ENCODE results near the gene NHERF2. TPM values are rescaled to one million over a fixed set of nuclear protein-coding genes. Genes with fewer than 3 reads are reported as not detected.

NHERF2 gene
- total and polyA plus RNA-seq, 9 of the 15 experiments (the other 6 are each of a cell fraction or from before 2014, with no cell fraction given), result 0.15 to 42.0 (median 12.5) TPM

- Histone ChIP-seq H3K4me3 (no peak overlapping the region), H3K4me1 (replicated peaks in 1 of 2; ENCODE audit: control insufficient read depth in 2 of 2, insufficient read depth in 2 of 2, low read length in 2 of 2) (peaks cover under 1 to 84% of the 10 kb centered on the region in 2 experiments; a peak in 3 of 5 replicates), H3K9me3 (replicated peaks; ENCODE audit: control insufficient read depth, insufficient read depth, low read depth, low read length) (no peaks in the 10 kb centered on the region), H3K4me2 (ENCODE audit: insufficient read depth, low read length) (no peak overlapping the region), H3K27ac (ENCODE audit: extremely low read depth, low read depth, low read length) (no peak overlapping the region), H2AFZ (ENCODE audit: low read depth, low read length) (no peak overlapping the region), H3K79me2 (ENCODE audit: control insufficient read depth, insufficient read depth, low read length) (peaks cover 16% of the 10 kb centered on the region), H3K9me1 (ENCODE audit: control insufficient read depth, insufficient read depth, low read length) (no peaks in the 10 kb centered on the region), H3K9ac (ENCODE audit: insufficient read depth in 1 of 2, low read depth in 2 of 2, low read length in 2 of 2) (no peak overlapping the region), H4K20me1 (replicated peaks; ENCODE audit: control insufficient read depth, insufficient read depth, low read length) (no peaks in the 10 kb centered on the region), H3K36me3 (ENCODE audit: control insufficient read depth, insufficient read depth, low read length) (peaks cover 62% of the 10 kb centered on the region; the same call in 2 of the 3 replicates), H3K27me3 (ENCODE audit: control insufficient read depth in 2 of 2, insufficient read depth in 2 of 2, low read length in 2 of 2) (no peaks in the 10 kb centered on the region)
- in situ Hi-C loops (cut with MboI) (no loop called here), intact Hi-C loops (cut with micrococcal nuclease) (no loop called here)
- no peak for FAIRE-seq
- ChIA-PET CTCF (ENCODE audit: low intra/inter-chr PET ratio) (no interaction called here), POLR2A (interaction anchor here (0.6 to 2.7 kb wide), 4 partner anchors 11 to 14 kb away, joined by 3 to 30 read pairs (median 4); partner anchors contain the start of gene RPS2)
- BruUV-seq (replicated peaks), result TSS peak; percentile 13
- TF ChIP-seq NFIX (CRISPR knock-in tag; IDR thresholded peaks at IDR 0.05; ENCODE audit: low read depth) (no peak), ZNF707 (CRISPR knock-in tag; conservative IDR thresholded peaks at IDR 0.05) (no peak), CHCHD3 (CRISPR knock-in tag; IDR thresholded peaks at IDR 0.05) (no peak), POLR2G (IDR thresholded peaks at IDR 0.05; ENCODE audit: low read depth, low read length) (peak; percentile 60), RBFOX2 (IDR thresholded peaks at IDR 0.05; ENCODE audit: low read depth, low read length) (0 out of 2 replicates have a peak, but pooled peaks have one; percentile 12), ZNF408 (CRISPR knock-in tag; IDR thresholded peaks at IDR 0.05; ENCODE audit: low read depth) (no peak), ZNF124 (CRISPR knock-in tag; IDR thresholded peaks at IDR 0.05) (no peak), ZNF561 (CRISPR knock-in tag; conservative IDR thresholded peaks at IDR 0.05) (no peak), ZC3H11A (IDR thresholded peaks at IDR 0.05; ENCODE audit: low read depth, low read length) (no peak), ZNF23 (CRISPR knock-in tag; IDR thresholded peaks at IDR 0.05) (no peak), SAP30 (IDR thresholded peaks at IDR 0.05; ENCODE audit: borderline replicate concordance, insufficient read depth, low read depth, low read length, poor library complexity, severe bottlenecking) (no peak), CEBPG (CRISPR knock-in tag; IDR thresholded peaks at IDR 0.05) (no peak), CEBPG (tag; conservative IDR thresholded peaks at IDR 0.05 in 1 of 2, IDR thresholded peaks at IDR 0.05 in 1 of 2) (no peak), PCBP1 (IDR thresholded peaks at IDR 0.05; ENCODE audit: low read depth, low read length, poor library complexity, severe bottlenecking) (peak; percentile 46), TCF7L2 (IDR thresholded peaks at IDR 0.05; ENCODE audit: low read depth, low read length) (no peak), POLR2H (tag; IDR thresholded peaks at IDR 0.05; ENCODE audit: low read depth) (no peak), CHD2 (IDR thresholded peaks at IDR 0.05; ENCODE audit: low read depth, low read length) (no peak), CCNT2 (IDR thresholded peaks at IDR 0.05; ENCODE audit: borderline replicate concordance, extremely low read depth, insufficient read length, low read depth, low read length) (no peak), HDAC8 (tag; IDR thresholded peaks at IDR 0.05) (no peak), EZH2 (IDR thresholded peaks at IDR 0.05; ENCODE audit: borderline replicate concordance, low read depth, low read length) (no peak), HNRNPL (IDR thresholded peaks at IDR 0.05; ENCODE audit: low read depth, low read length) (peak; percentile 29; the same call in 1 of the 2 replicates), IRF1 (CRISPR knock-in tag; IDR thresholded peaks at IDR 0.05; ENCODE audit: borderline replicate concordance) (no peak), NEUROD1 (IDR thresholded peaks at IDR 0.05; ENCODE audit: borderline replicate concordance, low read depth, low read length, partially characterized antibody) (no peak)
- no peak for DNase-seq (ENCODE audit: extremely low read depth in 1 of 4, low spot score in 3 of 4)
- no peak for ATAC-seq
- 97% methylated on average over 10 of the region's 18 CpGs for WGBS (ENCODE audit: insufficient coverage, low coverage, missing lambda C conversion rate)
These were observed 48.8 kb upstream of the NHERF2 start for GRCh38 chr16:1977875-1978268.

Data from K562 (cell line).